Activated naive CD8-positive, alpha-beta T cell treated with anti-CD3 and anti-CD28 coated beads, Interleukin-2, amount 50 U/mL, for 16 hours (primary cell): ENCODE results near the gene ZNG1A.
"Not testable (repeated sequence)": the region's sequence is repeated elsewhere in the genome, so short reads cannot be mapped to it uniquely, and the experiment has no call there.

Experiments used
- DNase-seq: peaks from one replicate; pipeline ENCODE4 v3.0.0-alpha.2; 2020; ENCODE audit warnings: low read depth, low spot score

The ZNG1A gene

GRCh38 chr9:98775-99174, 80.1 kb downstream of the ZNG1A start:
- DNase-seq = not testable (repeated sequence)

DNA sequence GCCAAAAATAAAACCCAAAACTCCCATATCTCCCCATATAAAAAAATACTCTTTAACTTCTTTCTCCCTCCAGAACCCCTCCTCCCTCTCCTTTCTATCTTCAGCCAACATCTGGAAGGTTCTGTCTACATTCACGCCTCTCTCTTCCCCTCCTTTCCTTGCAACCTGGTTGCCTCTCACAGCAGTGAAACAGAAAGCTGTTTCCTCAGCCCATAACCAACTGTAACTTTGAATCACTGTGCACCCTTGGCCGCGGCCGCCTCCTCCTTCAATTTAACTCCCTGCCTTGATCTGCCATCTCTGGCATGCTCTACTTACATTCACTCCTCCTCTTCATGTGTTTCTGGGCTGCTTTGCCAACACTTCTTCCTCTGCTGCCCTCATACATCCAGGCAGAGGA, 83.9 kb downstream of the ZNG1A start:
- not testable (repeated sequence) for DNase-seq

DNA sequence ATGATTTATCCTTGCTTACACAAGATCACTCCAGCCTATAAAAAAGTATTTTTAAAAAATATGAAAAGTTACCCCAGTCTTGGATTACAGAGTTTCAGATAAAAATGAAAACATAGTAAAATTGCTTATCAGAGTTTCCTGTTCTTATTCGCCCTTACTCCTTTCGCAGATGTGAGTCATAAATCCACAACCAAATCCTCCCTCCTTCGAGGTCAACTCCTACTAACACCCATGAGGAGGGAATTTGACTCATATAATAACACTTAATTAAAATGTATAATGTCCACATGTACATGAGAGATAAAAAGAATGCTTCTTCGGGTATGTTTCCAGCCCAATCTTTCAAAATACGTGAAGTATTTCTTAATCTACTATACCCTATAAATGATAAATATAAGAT, 84.5 kb downstream of the ZNG1A start:
- not testable (repeated sequence) for DNase-seq

DNA sequence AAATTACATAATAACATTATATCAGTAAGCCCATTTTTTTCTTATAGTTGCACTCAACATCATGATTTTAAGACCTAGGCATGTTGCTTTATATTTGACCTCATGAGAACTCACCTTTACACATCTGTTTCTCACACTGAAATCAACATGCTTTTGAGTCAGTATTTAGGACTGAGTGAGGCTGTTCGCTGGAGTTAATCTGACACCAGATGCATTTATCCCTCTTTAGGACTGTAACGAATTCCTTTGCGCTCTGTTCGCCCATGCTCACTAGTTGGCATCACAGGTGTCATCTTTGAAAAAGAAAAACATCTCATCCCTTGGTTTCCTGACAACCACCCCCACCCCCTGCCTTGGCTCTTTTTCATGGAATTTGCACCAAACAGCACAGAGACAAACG, 84.9 kb downstream of the ZNG1A start:
- not testable (repeated sequence) for DNase-seq

GRCh38 chr9:90851-91250, 88.0 kb downstream of the ZNG1A start:
- DNase-seq = not testable (repeated sequence)

- DNase-seq = not testable (repeated sequence)
These were observed 90.3 kb downstream of the ZNG1A start for GRCh38 chr9:88396-89037.

DNA sequence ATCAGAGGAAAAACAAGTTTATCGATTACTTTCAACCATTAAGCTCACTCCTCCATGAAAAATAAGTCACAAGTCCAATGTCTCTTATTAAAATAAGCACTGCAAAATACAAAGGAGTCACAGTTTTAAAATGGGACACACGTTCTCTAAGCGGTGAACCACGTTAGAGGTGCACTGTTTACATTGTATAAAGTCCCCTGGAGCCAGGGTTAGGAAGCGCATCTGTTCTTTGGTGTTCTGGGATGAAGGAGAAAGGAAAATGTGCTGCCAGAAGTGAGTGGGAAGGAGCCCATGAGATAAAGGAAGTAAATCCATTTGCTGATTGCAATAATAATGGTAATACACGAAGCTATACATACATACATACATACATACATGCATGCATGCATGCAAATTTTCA, 91.0 kb downstream of the ZNG1A start:
- not testable (repeated sequence) for DNase-seq

- DNase-seq = not testable (repeated sequence)
These were observed 91.8 kb downstream of the ZNG1A start for GRCh38 chr9:87105-87504.

DNA sequence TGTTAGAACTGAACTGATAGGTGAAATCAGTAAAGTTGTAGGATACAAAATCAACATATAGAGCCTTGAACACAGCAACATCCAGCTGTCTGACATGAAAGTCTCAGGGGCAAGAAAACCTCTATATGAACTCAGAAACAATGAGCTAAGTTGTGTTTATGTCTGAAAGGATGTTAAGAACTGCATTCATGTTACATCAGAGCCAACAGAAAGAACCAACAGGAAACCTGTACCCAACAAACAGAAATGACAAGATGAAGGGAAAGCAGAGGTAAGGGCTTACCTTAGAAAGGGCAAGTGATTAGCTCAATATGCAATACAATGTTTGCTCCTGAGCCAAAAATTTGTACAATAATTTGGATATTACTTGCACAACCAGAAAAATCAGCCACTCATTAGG, 92.2 kb downstream of the ZNG1A start:
- DNase-seq = not testable (repeated sequence)

DNA sequence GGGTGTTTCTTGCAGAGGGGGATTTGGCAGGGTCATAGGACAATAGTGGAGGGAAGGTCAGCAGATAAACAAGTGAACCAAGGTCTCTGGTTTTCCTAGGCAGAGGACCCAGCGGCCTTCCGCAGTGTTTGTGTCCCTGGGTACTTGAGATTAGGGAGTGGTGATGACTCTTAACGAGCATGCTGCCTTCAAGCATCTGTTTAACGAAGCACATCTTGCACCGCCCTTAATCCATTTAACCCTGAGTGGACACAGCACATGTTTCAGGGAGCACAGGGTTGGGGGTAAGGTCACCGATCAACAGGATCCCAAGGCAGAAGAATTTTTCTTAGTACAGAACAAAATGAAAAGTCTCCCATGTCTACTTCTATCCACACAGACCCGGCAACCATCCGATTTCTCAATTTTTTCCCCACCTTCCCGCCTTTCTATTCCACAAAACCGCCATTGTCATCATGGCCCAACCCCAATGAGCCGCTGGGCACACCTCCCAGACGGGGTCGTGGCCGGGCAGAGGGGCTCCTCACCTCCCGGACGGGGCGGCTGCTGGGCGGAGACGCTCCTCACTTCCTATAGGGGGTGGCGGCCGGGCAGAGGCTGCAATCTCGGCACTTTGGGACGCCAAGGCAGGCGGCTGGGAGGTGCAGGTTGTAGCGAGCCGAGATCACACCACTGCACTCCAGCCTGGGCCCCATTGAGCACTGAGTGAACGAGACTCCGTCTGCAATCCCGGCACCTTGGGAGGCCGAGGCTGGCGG, 95.7 kb downstream of the ZNG1A start:
- not testable (repeated sequence) for DNase-seq

- not testable (repeated sequence) for DNase-seq
These were observed 100.5 kb downstream of the ZNG1A start for GRCh38 chr9:78333-78732.

DNA sequence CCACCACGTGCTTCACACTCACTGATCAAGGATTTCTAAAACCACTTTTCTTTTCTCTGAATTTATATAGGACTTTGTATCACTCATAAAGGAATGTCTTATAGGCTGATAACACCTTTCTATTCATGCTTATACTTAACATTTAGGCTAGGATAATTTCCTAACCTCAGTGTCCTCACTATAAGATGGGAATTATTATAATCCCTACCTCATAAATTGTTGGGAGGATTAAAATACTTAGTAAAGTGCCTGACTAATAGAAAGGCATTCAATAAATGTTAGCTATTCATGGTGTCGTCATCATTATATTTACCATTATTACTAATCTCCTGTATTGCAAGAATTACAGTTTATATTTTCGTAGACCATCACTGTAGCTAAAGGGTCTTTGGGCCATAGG, 102.5 kb downstream of the ZNG1A start:
- DNase-seq = not testable (repeated sequence)

- not testable (repeated sequence) for DNase-seq
These were observed 104.8 kb downstream of the ZNG1A start for GRCh38 chr9:73900-74525.

GRCh38 chr9:73076-73899, 105.6 kb downstream of the ZNG1A start:
- not testable (repeated sequence) for DNase-seq
